Astrocyte (in vitro differentiated cells and primary cell): Measurements from ENCODE around the gene FCGR1A.
"Not testable (repeated sequence)": the region's sequence is repeated elsewhere in the genome, so short reads cannot be mapped to it uniquely, and the experiment has no call there.

Experiments
- EZH2 ChIP-seq: IDR thresholded peaks from 2 replicates; pipeline ENCODE4 v1.6.1; 2012; ENCODE audit warnings: mild to moderate bottlenecking, low read length, inconsistent platforms; ENCODE audit not compliant: insufficient read depth
- TF ChIP-seq, protein P1 (sequence below): IDR thresholded peaks from 2 replicates; pipeline ENCODE4 v1.5.1; 2011; ENCODE audit warnings: low read depth, mild to moderate bottlenecking, inconsistent platforms, low read length, moderate library complexity; ENCODE audit not compliant: insufficient read depth

DNA sequence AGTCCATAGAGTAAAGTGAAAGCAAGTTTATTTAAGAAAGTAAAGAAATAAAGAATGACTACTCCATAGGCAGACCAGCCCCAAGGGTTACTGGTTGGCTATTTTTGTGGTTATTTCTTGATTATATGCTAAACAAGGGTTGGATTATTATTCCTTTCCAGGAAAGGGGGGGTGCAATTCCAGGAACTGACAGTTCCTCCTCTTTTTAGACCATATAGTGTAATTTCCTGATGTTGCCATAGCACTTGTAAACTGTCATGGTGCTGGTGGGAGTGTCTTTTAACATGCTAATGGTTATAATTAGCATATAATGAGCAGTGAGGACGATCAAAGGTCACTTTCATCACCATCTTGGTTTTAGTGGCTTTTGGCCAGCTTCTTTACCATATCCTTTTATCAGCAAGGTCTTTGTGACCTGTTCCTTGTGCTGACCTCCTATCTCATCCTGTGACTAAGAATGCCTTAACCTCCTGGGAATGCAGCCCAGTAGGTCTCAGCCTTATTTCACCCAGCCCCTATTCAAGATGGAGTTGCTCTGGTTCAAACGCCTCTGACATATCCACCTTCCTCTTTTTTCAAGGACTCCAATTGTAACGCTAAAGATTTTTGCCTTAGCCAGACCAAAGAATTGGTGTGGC lies 6.9 kb upstream of the FCGR1A start:
- TF ChIP-seq, protein P1, sequence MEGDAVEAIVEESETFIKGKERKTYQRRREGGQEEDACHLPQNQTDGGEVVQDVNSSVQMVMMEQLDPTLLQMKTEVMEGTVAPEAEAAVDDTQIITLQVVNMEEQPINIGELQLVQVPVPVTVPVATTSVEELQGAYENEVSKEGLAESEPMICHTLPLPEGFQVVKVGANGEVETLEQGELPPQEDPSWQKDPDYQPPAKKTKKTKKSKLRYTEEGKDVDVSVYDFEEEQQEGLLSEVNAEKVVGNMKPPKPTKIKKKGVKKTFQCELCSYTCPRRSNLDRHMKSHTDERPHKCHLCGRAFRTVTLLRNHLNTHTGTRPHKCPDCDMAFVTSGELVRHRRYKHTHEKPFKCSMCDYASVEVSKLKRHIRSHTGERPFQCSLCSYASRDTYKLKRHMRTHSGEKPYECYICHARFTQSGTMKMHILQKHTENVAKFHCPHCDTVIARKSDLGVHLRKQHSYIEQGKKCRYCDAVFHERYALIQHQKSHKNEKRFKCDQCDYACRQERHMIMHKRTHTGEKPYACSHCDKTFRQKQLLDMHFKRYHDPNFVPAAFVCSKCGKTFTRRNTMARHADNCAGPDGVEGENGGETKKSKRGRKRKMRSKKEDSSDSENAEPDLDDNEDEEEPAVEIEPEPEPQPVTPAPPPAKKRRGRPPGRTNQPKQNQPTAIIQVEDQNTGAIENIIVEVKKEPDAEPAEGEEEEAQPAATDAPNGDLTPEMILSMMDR, result not testable (repeated sequence)
- not testable (repeated sequence) for TF ChIP-seq EZH2
